ENCODE data around the gene HHATL. TPM values are rescaled to one million over a fixed set of nuclear protein-coding genes. Genes with fewer than 3 reads are reported as not detected.

The HHATL gene
- total and polyA plus RNA-seq, 2 of the 8 experiments (the other 6 are each of a cell fraction or from before 2014, with no cell fraction given), result 0.18 TPM; not detected in 1

DNA sequence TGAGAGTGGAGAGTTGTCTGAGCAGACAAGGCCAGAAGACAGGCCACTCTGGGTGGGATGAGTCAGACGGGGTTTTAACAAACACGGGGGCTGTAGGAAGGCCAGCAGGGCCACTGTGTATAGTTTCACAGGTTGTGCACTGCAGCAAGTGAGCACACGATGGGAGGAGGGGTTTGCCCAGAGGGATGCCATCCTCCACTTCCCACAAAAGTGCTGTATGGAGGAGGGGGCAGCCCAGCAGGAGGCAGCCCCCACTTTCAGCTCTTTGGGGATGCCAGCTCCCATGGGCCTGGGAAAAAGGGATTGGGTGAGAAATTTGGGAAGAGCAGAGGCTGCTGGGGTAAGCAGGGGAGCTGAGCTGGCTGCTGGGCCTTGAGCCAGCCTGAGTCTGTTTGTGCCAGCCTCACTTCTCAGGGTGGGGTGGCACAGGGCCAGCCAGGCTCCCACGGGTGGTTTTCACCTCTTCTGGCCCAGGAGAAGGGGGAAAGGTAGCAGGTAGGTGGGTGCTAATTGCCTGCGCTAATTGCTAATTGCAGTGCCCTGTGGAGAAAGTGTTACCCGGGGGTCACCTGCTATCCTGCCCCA, 42.4 kb downstream of the HHATL start:
- Histone ChIP-seq H4K5ac (ENCODE audit: insufficient read length, low read depth, low read length) (no peak overlapping the region), H4K91ac (replicated peaks; ENCODE audit: insufficient read length, low read length) (no peak overlapping the region), H4K8ac (ENCODE audit: extremely low read depth, insufficient read depth, low read length) (no peak overlapping the region), H3K4me1 (replicated peaks in 1 of 4; ENCODE audit: control insufficient read depth in 3 of 4, insufficient read depth in 4 of 4, low read length in 3 of 4) (peaks cover 4 to 6% (median 5%) of the 10 kb centered on the region in 4 experiments), H2BK120ac (replicated peaks; ENCODE audit: low read depth, low read length) (no peak overlapping the region), H3K23me2 (ENCODE audit: low read depth, low read length) (no peaks in the 10 kb centered on the region; the same call in 1 of the 2 replicates), H2AFZ (ENCODE audit: low read length) (no peak overlapping the region), H3K4me3 (ENCODE audit: extremely low read depth in 1 of 4, insufficient read depth in 2 of 4, low read depth in 3 of 4, low read length in 4 of 4) (no peak overlapping the region), H3K9me3 (ENCODE audit: insufficient read depth in 2 of 2, low read depth in 1 of 2, low read length in 1 of 2) (no peaks in the 10 kb centered on the region), H2BK5ac (ENCODE audit: low read depth, low read length) (no peak overlapping the region; the same call in 1 of the 2 replicates), H4K20me1 (replicated peaks in 1 of 2; ENCODE audit: control insufficient read depth in 1 of 2, insufficient read depth in 2 of 2, low read length in 2 of 2) (peaks cover 0 to 1% of the 10 kb centered on the region in 2 experiments), H2AK5ac (ENCODE audit: low read depth, low read length) (peak overlapping the region; percentile 75; the same call in 1 of the 2 replicates), H3K23ac (ENCODE audit: insufficient read length) (no peak overlapping the region), H3K4ac (replicated peaks; ENCODE audit: insufficient read length, low read depth, low read length) (no peak overlapping the region), H3K79me2 (ENCODE audit: control insufficient read depth in 1 of 2, insufficient read depth in 2 of 2, low read length in 2 of 2) (no peaks in the 10 kb centered on the region), H3K18ac (ENCODE audit: extremely low read depth, low read length) (no peak overlapping the region), H3K14ac (ENCODE audit: insufficient read length) (no peak overlapping the region), H2BK12ac (ENCODE audit: low read depth, low read length) (no peak overlapping the region), H3K9ac (replicated peaks in 1 of 4; ENCODE audit: extremely low read depth in 1 of 4, low read depth in 3 of 4, low read length in 3 of 4) (no peak overlapping the region), H3K4me2 (ENCODE audit: insufficient read depth in 1 of 2, low read depth in 2 of 2, low read length in 2 of 2) (no peak overlapping the region), H3K36me3 (ENCODE audit: control insufficient read depth in 2 of 4, insufficient read depth in 4 of 4, low read length in 3 of 4) (no peaks in the 10 kb centered on the region; a peak in 1 of 8 replicates), H3K27me3 (replicated peaks in 1 of 4; ENCODE audit: control insufficient read depth in 3 of 4, extremely low read depth in 1 of 4, insufficient read depth in 3 of 4, low read length in 3 of 4) (no peaks in the 10 kb centered on the region), H3K27ac (ENCODE audit: low read depth, low read length) (no peak overlapping the region), H3K56ac (replicated peaks; ENCODE audit: insufficient read length, low read depth, low read length) (no peak overlapping the region), H2BK20ac (ENCODE audit: low read length) (no peak overlapping the region), H3K79me1 (ENCODE audit: low read depth, low read length) (no peaks in the 10 kb centered on the region), H2BK15ac (ENCODE audit: low read length) (no peak overlapping the region)
- FAIRE-seq (no peak), DNase-seq (ENCODE audit: low read depth in 1 of 2, low spot score in 2 of 2) (no peak)
- WGBS, 2 experiments (ENCODE audit: extremely low coverage in 1 of 2, insufficient coverage in 1 of 2, insufficient read length in 1 of 2, insufficient replicate concordance in 2 of 2, low coverage in 1 of 2, low lambda C conversion rate in 2 of 2, missing lambda C conversion rate in 1 of 2), result 90% methylated on average over 6 of the region's 6 CpGs; no CpG with 5 or more reads in 1 of the 2 experiments
- ChIA-PET POLR2A (ENCODE audit: partially characterized antibody) (interaction anchor here (0.8 to 1.4 kb wide), 8 partner anchors 9 to 143 kb away, joined by 3 to 7 read pairs (median 4); partner anchors contain the start of gene KLHL40), CTCF (ENCODE audit: partially characterized antibody) (interaction anchor here (0.6 to 7.0 kb wide), 21 partner anchors 8 to 455 kb away, joined by 3 to 54 read pairs (median 5); partner anchors contain the start of gene HHATL)
- TF ChIP-seq RBBP5 (IDR thresholded peaks at IDR 0.05; ENCODE audit: borderline replicate concordance, low read depth, low read length), result no peak
